ENCODE data around the gene DCLK2. TPM values are rescaled to one million over a fixed set of nuclear protein-coding genes. Genes with fewer than 3 reads are reported as not detected.

Gene DCLK2
- total RNA-seq, 2 donors from 2014 or later = 0.20 to 0.42 TPM

- H3K36me3 ChIP-seq (ENCODE audit: control insufficient read depth, insufficient read depth, low read length) = no peaks in the 10 kb centered on the region
Observed at GRCh38 chr4:150056569-150056968, 21.7 kb upstream of the DCLK2 start.

GRCh38 chr4:150061086-150061776, 17.0 kb upstream of the DCLK2 start:
- Mint-ChIP-seq H3K27me3 (ENCODE audit: insufficient read depth) (peaks cover 2% of the 10 kb centered on the region), H3K9me3 (peaks cover 14% of the 10 kb centered on the region), H3K4me1 (no peaks in the 10 kb centered on the region), H3K4me3 (no peak overlapping the region), H3K27ac (no peak overlapping the region), H3K36me3 (ENCODE audit: low read depth) (no peaks in the 10 kb centered on the region)
- Histone ChIP-seq H3K27me3 (ENCODE audit: control insufficient read depth, insufficient read depth, low read length, poor library complexity, severe bottlenecking) (no peaks in the 10 kb centered on the region), H3K4me3 (ENCODE audit: low read length) (no peak overlapping the region), H3K4me1 (ENCODE audit: control insufficient read depth, insufficient read depth, low read length) (no peaks in the 10 kb centered on the region), H3K36me3 (ENCODE audit: control insufficient read depth, insufficient read depth, low read length) (no peaks in the 10 kb centered on the region), H3K9ac (ENCODE audit: extremely low read depth, low read length, poor library complexity, severe bottlenecking) (no peak overlapping the region), H3K9me3 (ENCODE audit: control insufficient read depth, low read length) (peaks cover 11% of the 10 kb centered on the region), H3K27ac (ENCODE audit: low read depth, low read length) (no peak overlapping the region)
- 100% methylated on average over 1 of the region's 1 CpG; no CpG with 5 or more reads in 1 of the 2 experiments for WGBS, 2 experiments (ENCODE audit: insufficient coverage in 1 of 2, insufficient read length in 1 of 2)
- DNase-seq = no peak
- TF ChIP-seq CTCF (conservative IDR thresholded peaks at IDR 0.05) = no peak

More at GRCh38 chr4:150056569-150056968, 21.7 kb upstream of the DCLK2 start:
- no peak overlapping the region for H3K27ac Mint-ChIP-seq
- peak overlapping the region; percentile 69 for H3K4me3 ChIP-seq (ENCODE audit: low read length)
- H3K9me3 Mint-ChIP-seq = peaks cover 23% of the 10 kb centered on the region
- H3K4me3 Mint-ChIP-seq = no peak overlapping the region
- DNase-seq = no peak
- peaks cover 31% of the 10 kb centered on the region for H3K9me3 ChIP-seq (ENCODE audit: control insufficient read depth, low read length)
- no peaks in the 10 kb centered on the region for H3K27me3 Mint-ChIP-seq (ENCODE audit: insufficient read depth)
- H3K27me3 ChIP-seq (ENCODE audit: control insufficient read depth, insufficient read depth, low read length, poor library complexity, severe bottlenecking) = no peaks in the 10 kb centered on the region
- no peak for TF ChIP-seq CTCF (conservative IDR thresholded peaks at IDR 0.05)
- H3K4me1 Mint-ChIP-seq = no peaks in the 10 kb centered on the region
- no peak overlapping the region for H3K9ac ChIP-seq (ENCODE audit: extremely low read depth, low read length, poor library complexity, severe bottlenecking)
- H3K36me3 Mint-ChIP-seq (ENCODE audit: low read depth) = no peaks in the 10 kb centered on the region
- H3K4me1 ChIP-seq (ENCODE audit: control insufficient read depth, insufficient read depth, low read length) = no peaks in the 10 kb centered on the region
- no peak overlapping the region for H3K27ac ChIP-seq (ENCODE audit: low read depth, low read length)

GRCh38 chr4:150063128-150063527, 15.1 kb upstream of the DCLK2 start:
- Mint-ChIP-seq H3K27ac (no peak overlapping the region), H3K36me3 (ENCODE audit: low read depth) (no peaks in the 10 kb centered on the region), H3K4me3 (no peak overlapping the region), H3K27me3 (ENCODE audit: insufficient read depth) (peaks cover 2% of the 10 kb centered on the region), H3K4me1 (no peaks in the 10 kb centered on the region), H3K9me3 (peaks cover 2% of the 10 kb centered on the region)
- Histone ChIP-seq H3K27me3 (ENCODE audit: control insufficient read depth, insufficient read depth, low read length, poor library complexity, severe bottlenecking) (no peaks in the 10 kb centered on the region), H3K4me3 (ENCODE audit: low read length) (no peak overlapping the region), H3K9ac (ENCODE audit: extremely low read depth, low read length, poor library complexity, severe bottlenecking) (no peak overlapping the region), H3K36me3 (ENCODE audit: control insufficient read depth, insufficient read depth, low read length) (no peaks in the 10 kb centered on the region), H3K9me3 (ENCODE audit: control insufficient read depth, low read length) (no peaks in the 10 kb centered on the region), H3K27ac (ENCODE audit: low read depth, low read length) (no peak overlapping the region), H3K4me1 (ENCODE audit: control insufficient read depth, insufficient read depth, low read length) (no peaks in the 10 kb centered on the region)
- DNase-seq = no peak
- TF ChIP-seq CTCF (conservative IDR thresholded peaks at IDR 0.05) = no peak

Data from endodermal cell (in vitro differentiated cells).